GM19240 (cell line): ENCODE results near the gene CDHR1.
"Not testable (repeated sequence)": the region's sequence is repeated elsewhere in the genome, so short reads cannot be mapped to it uniquely, and the experiment has no call there.

Experiments used
- DNase-seq: peaks from one replicate; pipeline ENCODE4 v3.0.0; 2011; ENCODE audit warnings: low spot score; ENCODE audit not compliant: insufficient read length

Gene CDHR1

GRCh38 chr10:84194424-84195043, at the start of gene CDHR1:
CDHR1 (plus strand) TSS chr10:84194537; CDS start chr10:84194761, 224 bp downstream.
- DNase-seq = peak; percentile 38

- no peak for DNase-seq
These were observed 47.0 kb upstream of the CDHR1 start for GRCh38 chr10:84147347-84147746.

DNA sequence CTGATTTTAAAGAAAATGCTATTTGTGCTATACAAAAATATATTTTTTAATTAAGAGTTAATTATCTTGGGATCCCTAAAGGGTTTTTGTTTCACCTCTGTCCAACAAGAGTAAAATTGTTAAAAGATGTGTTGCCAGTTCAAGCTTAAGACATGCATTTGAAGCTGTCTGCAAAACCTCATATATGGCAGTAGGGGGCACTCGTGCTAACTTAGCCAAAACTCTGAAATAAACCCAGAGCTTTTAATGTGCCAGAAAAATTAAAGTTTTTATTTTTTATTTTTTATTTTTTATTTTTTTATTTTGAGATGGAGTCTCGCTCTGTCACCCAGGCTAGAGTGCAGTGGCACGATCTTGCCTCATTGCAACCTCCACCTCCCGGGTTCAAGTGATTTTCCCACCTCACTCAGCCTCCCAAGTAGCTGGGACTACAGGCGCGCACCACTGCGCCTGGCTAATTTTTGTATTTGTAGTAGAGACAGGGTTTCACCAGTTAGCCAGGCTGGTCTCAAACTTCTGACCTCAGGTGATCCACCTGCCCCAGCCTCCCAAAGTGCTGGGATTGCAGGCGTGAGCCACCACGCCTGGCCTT, 46.2 kb upstream of the CDHR1 start:
- DNase-seq = not testable (repeated sequence)

- no peak for DNase-seq
These were observed 44.5 kb upstream of the CDHR1 start for GRCh38 chr10:84149854-84150253.

DNA sequence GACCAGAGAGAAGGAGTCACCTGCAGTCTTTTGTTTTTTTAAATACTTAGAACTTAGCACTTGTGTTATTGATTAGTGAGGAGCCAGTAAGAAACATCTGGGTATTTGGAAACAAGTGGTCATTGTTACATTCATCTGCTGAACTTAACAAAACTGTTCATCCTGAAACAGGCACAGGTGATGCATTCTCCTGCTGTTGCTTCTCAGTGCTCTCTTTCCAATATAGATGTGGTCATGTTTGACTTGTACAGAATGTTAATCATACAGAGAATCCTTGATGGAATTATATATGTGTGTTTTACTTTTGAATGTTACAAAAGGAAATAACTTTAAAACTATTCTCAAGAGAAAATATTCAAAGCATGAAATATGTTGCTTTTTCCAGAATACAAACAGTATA, 41.6 kb upstream of the CDHR1 start:
- no peak for DNase-seq

GRCh38 chr10:84155521-84155920, 38.8 kb upstream of the CDHR1 start:
- no peak for DNase-seq

- DNase-seq = no peak
These were observed 38.3 kb upstream of the CDHR1 start for GRCh38 chr10:84156009-84156408.

DNA sequence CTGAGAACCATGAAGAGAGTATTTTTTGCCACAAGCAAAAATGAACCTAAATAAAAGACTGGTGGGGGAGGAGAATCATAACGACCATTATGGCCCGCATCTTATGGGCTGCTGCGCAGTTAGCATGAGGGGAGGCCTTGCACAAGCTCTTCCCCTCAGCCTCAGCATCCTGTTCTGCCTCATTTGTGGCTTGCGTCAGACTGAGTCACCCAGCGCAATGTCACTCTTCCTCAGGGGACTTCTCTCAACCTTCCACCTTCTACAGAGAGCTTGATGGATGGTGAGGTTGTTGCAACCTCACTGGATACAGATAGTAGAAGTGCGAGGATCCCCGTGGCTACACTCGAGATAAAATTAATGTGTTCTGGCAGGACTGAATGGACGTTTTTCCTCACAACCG, 37.6 kb upstream of the CDHR1 start:
- DNase-seq = no peak

GRCh38 chr10:84158061-84158460, 36.3 kb upstream of the CDHR1 start:
- no peak for DNase-seq

DNA sequence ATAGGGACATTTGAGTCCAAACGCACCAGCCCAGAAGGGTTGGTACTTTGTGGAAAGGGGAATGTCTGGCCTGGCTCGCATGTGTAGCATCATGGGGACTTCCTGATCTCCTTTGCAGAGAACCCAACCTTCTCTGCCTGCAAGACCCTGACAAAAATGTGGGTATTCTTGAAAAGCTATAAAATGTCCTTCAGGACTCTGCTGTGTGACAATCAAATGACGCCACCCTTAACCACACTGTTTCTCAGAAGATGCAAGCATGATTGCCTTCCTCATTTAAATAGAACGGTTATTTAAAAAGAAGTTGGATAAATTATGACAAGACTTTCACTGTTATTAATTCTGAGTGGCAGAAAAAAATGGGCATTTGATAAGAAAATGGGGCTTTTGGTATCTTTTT, 35.8 kb upstream of the CDHR1 start:
- DNase-seq = no peak

DNA sequence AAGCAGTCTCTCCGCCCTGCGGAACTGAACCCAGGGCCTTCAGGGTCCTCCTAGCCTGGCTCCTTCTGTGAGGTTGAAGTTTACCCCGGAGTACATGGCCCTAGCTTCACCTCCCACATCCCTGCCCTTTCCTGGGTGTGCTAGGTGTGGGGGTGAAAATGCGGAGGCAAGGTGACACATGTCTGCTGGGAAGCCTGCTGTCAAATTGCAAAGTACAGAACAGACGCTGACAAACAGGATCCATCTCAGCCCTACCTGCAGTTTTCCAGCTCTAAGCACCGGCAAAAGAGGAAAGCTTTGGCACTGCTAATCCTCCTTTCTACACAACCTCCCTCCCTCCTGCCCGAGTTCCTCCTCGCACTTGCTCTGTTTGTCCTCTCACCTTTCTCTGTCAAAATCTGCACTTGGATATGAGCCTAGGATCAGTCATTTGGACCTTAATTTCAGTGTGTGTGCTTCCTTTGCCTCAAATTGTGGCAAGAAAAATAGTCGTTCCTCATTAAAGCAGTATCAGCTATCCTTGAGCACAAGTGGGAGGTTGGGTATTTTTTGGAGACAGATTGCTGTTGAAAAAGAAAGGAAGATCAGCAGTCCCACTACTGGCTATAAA, 35.2 kb upstream of the CDHR1 start:
- DNase-seq = no peak

DNA sequence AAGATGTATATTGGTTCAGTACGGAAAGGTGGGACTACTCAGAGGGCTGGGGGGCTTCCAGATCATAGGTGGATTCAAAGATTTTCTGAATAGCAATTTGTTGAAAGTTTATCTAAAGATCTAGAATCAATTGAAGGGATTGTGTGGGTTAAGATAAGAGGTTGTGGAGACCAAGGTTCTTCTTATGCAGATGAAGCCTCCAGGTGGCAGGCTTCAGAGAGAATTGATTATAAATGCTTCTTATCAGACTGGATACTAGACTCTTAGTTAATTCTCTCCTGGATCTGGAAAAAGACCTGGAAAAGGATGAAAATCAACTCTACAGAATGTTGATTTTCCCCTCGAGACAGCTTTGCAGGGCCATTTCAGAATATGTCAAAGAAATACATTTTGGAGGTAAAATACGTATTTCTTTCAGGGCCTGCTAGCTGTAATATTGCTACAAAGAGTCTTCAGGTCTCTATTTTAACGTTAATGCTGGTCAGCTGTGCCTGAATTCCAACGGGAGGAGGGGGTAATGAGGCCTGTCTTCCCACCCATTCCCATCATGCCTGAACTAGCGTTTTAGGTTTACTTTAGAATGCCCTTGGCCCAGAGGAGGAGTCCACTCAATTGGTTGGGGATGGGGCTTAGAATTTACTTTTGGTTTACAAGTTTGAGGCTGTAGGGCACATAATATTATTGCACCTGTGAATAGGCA, 33.5 kb upstream of the CDHR1 start:
- no peak for DNase-seq

DNA sequence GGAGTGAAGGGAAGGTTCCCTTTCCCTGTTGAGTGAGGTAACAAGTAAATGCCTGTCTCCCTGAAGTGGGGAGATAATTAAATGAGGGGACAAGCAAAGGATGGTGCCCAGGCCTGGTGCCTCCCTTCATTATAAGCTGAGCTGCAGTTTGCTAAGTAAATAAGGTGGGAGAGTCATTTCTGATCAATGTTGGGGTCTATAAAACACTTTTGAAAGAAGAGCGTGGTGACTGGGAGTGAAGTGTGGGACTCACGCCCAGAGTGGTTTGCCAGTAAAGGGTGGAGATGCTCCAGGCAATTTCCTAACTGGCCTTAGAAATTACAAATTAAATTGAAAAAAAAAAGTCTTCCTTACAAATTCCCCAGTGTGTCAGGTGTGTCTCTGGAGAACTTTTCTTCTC, 30.3 kb upstream of the CDHR1 start:
- DNase-seq = no peak

DNA sequence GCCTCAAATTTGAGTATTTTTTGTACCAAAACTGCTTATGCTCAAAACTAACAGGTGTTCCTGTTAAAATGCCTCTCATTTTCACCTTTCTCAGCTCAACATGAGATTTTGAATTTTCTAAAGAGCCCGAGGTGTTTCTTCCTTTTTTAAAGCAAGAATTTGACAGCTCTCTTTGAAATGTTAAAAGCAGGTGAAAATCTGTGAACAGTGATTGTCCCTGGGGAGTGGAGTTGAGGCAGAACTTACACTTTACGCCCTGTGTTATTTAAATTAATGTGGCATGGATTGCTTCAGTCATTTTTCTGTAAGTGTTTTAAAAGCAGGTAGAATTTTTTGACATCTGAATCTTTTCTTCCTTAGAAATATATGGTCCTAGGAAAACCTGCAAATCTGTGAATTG, 29.9 kb upstream of the CDHR1 start:
- DNase-seq = no peak

DNA sequence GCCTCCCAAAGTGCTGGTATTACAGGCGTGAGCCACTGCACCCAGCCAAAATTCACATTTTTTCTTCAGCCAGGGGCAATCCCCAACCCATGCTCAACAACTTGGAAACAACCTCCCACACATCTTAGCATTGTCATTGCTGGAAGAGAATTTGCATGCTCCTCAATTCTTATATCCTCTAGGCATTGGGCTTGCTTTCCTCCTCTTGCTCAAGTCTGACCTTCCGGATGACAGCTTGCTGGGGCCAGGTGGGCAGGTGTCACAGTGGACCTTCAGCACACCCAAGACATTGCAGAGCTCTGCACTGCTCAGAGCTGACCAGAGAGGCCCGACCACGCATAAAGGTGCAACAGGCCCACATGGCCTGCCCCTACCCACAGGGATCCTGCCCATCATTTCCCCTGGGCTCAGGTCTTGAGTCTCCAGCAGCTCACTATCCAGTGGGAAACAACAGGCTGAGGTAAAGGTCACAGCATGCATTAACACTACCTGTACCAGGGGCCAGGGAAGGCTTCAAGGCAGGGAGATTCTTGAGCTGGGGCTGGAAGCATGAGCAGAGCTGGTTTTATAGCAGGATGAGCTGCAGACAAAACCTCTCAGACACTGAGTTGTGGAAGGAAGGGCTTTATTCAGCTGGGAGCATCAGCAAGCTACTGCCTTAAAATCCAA, 27.6 kb upstream of the CDHR1 start:
- no peak for DNase-seq

- not testable (repeated sequence) for DNase-seq
These were observed 27.1 kb upstream of the CDHR1 start for GRCh38 chr10:84167289-84167653.

DNA sequence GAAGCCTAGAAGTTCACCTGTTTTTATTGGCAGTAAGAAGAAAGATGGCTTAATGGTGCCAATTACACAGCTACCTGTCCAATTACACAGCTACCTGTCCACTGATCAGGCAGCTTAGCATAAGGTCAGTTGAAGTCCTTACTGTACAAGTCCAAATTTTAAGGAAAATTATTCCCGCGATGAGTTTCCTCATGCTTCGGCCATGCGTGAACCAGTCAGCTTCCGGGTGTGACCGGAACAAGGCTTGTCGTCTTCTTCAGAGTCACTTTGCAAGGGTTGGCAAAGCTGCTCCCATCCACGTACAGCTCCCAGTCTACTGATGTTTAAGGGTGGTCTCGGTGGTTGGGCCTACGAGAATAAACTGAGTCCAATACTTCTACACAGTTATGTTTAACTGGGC, 26.0 kb upstream of the CDHR1 start:
- DNase-seq = not testable (repeated sequence)

- DNase-seq = not testable (repeated sequence)
These were observed 23.1 kb upstream of the CDHR1 start for GRCh38 chr10:84171237-84171636.

DNA sequence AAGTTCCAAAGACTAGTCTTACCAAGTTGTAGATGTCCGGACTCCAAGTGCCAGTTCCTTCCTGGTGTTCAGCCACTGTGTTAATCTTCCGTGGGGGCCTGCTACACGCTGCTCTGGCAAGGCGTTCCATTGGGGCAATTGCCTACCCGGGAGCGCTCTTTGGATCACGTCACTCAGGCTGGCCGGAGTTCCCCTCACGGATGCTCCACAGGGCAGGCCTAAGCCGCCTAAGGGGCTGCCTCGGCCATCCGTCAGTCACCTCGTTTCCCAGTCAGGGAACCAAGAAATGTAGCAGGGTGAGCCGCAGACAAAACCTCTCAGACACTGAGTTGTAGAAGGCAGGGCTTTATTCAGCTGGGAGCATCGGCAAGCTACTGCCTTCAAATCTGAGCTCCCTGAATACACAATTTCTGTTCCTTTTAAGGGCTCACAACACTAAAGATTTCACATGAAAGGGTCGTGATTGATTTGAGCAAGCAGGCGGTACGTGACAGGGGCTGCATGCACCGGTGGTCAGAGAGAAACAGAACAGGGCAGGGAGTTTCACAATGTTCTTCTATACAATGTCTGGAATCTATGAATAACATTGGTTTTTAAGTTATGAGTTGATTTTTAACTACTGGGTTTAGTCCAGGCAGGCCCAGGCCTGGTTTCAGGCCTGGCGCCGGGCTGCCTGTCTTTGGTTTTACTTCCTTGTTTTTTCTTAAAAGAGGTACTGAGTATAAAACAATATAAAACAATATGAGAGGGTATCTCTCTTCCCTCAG, 22.5 kb upstream of the CDHR1 start:
- not testable (repeated sequence) for DNase-seq

GRCh38 chr10:84172467-84173356, 21.6 kb upstream of the CDHR1 start:
- no peak for DNase-seq
